IPS-NIHi11 (cell line): ENCODE data around the gene STX1A.

Experiments
- DNase-seq: peaks from one replicate; pipeline ENCODE4 v3.0.0; 2012; ENCODE audit warnings: mixed read lengths, low spot score

The STX1A gene

DNA sequence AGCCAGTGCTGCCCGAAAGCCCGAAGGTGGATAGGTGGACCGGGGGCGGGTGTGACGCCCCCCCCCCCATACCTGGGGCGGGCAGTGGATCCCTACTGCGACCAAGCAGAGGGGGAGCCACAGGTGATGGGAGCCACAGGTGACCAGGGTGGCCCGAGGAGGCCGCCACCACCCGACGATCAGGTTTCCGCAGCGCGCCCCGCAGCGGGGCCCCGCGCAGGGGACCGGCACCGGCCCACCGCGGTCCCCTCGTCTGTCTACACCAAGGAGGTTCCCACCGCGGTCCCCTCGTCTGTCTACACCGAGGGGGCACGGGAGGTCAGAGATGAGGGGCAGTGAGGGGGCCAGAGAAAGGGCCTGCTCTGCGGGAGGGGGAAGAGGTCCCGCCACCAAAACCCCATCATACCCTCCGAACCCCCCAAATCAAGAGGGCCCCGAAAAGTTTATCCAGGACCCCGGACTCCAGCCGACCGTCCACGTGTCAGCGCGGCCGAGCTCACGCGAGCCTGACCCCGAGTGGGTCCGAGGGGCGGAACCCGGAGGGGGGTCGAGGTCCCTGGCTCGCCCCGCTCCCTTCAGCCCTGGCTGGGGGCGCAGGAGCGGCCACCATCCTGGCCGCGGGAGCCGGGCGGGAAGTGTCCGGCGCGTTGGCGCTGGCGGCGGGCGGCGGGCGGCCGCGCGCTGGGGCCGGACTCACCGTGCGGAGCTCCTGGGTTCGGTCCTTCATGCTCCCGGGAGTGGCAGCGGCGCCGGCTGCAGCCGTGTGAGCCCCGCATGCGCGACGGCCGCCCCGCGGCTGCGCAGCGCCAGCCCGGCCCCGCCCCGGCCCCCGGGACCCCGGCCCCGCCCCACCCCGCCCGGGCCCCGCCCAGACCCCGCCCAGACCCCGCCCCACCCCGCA is at the start of gene STX1A:
STX1A (minus strand) TSS at position 765 of the 901 bp plus-strand sequence; CDS start at position 727, 38 bp downstream.
- peak; percentile 98 for DNase-seq

DNA sequence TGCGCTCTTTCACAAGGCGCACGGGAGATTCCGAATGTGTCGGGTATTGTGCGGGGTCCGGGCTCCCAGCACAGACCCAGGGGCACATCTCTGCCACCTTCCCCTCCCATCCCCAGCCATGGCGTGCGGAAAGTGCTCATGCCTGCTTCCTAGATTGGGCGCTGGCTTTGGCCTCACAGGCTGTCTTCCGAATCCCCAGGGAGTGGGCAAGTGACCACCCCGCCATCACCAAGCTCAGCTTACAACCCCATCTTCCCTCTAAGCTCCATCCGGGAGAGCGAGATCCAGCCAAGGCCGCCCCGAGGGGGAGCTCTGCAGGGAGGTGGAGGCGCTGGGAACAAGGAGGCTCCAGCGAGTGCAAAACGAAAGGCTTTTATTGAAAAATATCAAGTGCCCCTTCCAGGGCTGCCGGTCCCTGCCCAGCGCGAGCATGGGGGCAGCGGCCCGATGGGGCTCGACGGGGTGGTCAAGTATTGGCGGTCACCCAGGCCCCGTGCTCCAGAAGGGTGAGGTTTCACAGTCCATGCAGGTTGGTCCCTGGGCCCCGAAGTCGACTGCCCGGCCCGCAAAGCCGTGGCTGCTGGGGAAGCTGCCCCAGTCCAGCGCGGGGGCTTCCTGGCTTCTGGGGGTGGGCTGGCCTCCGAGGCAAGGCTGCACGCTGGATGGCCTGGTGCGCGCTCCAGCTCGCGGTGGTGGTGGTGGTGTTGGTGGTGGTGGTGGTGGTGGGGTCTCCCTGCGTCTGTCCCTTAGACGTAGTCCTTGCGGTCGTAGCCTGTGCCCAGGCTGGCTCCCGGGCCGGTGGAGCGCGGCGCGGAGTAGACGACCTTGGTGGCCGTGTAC is 49.4 kb upstream of the STX1A start:
- no peak for DNase-seq

DNA sequence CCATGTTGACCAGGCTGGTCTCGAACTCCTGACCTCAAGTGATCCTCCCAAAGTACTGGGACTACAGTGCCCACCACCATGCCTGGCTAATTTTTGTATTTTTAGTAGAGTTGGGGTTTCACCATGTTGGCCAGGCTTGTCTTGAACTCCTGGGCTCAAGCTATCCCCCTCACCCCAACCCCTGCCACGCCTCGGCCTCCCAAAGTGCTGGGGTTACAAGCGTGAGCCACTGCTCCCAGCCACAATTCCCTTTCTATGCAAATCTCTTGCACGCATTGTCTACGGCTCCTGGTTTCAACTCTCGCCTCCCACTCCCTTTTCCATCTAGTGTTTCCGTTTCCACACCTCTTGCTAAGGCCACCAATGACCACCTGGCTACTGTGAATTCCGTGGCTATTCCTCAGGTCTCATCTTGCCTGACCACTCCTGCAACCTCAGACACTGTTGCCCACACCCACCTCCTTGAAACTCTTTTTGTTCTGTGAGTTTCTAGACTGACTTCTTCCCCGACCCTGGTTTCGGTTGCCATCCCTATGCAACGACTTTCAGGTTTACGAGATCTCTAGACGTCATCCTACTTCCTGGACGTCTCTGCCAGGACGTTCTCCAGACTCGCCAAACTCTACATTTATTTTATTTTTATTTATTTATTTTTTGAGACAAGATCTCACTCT is 47.2 kb upstream of the STX1A start:
- DNase-seq: no peak

DNA sequence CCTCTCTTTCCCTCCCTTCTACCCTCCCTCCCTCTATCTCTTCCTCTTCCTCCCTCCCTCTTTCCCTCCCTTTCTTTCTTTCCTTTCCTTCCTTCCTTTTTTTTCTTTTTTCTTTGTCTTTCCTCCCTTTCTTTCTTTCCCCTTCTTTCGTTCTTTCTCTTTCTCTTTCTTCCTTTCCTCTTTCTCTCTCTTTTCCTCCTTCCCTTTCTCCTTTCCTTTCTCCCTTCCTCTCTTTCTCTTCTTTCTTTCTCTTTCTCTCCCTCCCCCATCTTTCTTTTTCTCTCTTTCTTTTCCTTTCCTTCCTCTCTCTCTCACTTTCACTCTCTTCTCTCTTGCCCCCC is 43.2 kb upstream of the STX1A start:
- DNase-seq: no peak

DNA sequence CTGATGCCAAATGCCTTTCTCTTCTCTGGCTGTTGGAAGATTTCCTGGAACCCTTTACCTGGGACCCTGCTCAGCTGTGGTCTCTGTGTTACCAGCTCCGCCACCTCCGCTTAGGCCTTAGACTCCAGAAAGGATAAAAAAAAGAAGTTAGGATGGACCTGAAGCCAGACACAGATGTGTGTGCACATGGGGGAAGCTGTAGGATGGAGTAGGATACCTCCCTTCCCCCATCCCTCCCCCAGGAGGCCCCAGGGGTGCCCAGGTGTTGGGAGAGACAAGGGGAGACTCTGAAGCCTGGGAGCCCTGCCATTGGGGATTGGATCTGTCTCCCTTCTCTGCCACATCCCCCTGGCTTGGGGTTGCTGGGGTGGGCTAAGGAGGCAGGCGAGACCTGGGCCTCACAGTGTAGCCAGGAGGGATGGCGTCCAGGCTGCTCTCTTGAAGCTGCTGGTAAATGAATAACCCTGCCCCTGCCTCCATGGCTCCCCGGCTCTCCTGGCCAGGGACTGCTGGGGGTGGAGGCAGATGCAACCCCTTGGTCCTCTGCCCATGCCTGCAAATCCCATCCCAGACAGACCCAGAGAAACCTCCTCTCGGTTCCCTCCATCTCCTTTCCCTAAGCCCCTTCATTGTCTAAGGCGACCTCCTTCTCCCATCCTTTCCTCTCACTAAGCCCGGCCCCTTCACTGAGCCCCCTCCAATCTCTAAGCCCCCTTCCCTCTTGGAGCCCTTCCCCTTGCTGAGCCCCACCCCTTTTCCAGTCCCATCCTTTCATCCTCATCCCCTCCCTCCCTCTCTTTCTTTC is 42.6 kb upstream of the STX1A start:
- DNase-seq: peak; percentile 77

DNA sequence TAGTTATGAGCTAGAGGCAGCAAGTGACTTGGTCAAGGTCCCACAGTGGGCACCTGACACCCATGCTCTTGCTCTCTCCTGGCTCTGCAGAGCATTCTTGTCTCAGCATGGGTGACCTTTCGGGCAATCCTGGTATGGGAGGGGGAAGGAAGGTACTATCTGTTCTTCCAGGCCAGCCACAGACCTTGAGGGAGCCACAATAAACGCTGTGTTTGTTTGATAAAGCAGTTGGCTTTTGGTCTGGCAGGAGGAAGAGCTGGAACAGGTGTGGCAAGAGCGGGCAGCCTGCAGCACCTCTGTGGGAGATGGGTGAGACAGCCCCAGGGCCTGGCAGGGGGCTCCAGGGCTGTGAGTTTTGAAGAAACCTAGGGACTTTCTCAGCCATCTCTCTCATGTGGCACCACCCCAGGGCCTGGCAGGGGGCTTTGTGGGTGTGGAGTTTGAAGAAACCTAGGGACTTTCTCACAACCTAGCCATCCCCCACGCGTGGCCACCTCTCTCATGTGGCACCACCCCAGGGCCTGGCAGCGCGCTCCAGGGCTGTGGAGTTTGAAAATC is 39.2 kb upstream of the STX1A start:
- DNase-seq: no peak

DNA sequence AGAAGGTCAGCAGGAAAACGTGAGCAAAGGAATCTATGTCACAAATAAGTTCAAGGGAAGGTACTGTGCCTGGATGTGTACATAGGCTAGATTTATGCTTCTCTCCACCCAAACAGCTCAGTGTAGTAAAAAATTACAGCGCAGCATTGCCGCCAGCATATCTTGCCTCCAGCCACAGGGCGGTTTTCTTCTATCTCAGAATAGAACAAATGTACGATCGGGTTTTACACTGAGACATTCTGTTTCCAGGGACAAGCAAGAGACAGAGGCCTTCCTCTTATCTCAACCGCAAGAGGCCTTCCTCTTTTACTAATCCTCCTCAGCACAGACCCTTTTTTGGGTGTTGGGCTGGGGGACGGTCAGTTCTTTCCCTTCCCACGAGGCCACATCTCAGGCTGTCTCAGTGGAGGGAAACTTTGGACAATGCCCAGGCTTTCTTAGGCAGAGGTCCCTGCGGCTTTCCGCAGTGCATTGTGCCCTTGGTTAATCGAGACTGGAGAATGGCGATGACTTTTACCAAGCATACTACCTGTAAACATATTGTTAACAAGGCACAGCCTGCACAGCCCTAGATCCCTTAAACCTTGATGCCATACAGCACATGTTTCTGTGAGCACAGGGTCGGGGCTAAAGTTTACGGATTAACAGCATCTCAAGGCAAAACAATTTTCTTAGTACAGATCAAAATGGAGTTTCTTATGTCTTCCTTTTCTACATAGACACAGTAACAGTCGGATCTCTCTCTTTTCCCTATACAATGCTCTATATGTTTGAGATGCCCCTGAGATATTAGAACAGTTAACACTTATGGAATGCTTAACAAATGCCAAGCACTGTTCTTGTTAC is 30.7 kb upstream of the STX1A start:
- no peak for DNase-seq

DNA sequence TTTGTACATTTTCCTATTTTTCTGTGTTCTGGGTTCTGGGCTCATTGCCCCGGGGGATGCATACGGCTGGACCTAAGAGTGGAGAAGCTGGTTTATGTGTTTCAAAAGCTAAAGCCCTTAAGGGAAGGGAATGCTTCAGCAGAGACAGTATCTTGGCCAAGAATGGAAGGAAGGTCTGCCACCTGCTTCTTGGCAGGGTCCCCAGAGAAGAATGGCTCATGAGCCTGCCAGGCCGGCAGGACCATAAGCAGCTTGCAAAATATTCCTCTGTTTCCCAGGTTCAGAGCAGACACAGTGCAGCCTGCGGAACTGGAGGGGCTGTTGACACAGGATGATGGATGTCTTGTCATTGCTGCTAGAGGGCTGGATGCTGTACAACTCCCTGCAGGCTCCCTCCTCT is 26.9 kb upstream of the STX1A start:
- no peak for DNase-seq

DNA sequence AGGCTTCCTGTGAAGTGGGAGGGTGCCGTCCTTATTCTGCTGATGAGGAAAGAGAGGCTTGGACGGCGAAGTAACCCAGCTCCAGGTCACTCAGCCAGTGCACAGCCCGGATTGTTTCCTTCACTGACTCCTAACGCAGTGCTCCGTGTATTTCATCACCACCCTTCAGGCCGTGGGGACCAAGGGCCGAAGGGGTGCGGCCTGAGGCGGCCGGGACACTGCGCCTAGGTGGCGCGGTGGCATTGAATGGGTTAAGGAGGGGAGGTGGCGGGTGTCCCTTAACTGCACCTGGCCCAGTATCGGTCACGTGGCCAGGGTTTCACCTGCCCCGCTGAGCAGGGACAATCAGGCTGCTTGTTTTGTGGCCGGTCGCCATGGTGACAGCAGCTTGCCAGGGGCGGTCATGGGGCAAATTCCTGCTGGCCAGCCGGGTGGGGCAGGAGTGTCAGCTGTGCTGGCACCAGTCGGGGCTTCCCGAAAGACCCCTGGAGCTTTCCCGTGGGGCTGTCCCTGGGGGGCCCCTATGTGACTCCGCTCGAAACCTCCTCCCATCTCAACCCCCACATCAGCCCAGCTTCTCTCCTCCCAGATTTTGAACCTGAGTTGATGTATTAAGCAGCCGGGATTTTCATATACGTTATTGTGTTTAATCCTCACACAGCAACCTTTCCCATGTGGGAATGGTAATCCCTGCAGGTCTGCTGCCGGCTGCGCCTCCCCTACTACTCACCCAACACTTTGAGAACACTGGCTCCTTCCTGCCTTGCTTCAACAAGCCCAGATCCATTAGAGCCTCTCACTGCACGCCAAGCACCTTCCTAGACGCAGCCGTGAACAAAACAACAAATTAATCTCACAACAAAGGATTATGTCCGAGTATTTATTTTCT is 23.5 kb upstream of the STX1A start:
- DNase-seq: peak; percentile 91

DNA sequence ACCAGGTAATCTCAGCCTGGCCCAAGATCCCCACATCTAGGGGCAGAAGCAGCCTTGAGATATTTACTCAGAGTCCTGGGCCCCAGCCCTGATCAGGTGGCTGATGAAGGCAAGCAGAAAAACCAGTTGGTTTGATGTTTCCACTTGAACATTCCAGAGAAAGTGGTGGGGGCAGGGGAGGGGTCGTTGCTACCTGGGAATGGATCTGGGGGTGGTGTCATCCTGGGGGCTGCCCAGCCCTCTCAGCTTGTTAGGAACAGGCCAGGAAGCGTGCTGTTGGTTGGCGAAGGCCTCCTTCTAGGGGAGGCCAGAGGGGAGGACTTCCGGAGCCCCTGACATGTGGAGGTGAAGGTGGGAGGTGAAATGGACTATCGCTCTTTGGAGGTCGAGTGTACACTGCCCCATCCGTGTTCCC is 22.9 kb upstream of the STX1A start:
- DNase-seq: peak; percentile 29

DNA sequence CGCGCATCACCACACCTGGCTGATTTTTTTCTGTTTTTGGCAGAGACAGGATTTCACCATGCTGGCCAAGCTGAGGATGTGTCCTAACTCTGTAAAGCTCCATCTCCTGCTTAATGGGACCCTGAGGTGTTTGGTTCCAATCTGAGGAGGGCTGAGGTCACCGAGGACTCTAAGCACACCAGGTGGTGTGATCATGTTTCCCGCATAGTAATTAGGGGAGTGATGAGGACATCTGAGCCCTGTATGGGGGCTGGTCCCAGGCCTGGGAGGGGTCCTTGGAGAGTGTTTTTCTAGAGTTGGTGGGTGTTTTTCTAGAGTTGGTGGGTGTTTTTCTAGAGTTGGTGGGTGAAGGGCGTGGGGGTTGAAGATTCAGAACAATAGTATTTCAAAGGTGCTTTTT is 22.1 kb upstream of the STX1A start:
- peak; percentile 29 for DNase-seq

DNA sequence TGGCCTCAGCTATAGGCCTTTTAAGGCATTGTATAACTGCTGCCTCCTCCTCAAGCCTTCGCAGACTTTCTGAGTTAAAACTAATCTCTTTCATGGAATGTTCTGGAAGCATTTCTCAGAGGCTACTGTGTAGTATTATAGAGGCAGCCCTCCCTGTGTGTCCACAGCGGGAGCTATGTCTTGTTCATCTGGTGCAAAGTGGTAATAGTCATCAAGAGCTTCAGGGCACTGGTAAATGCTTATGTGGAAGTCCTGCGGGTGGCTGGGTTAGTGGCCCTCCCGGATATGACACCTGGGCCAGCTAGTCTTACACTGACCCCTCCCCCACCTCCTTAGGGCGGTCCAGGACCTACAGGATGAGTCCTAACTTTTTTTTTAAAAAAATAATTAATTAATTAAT is 21.3 kb upstream of the STX1A start:
- DNase-seq: no peak

DNA sequence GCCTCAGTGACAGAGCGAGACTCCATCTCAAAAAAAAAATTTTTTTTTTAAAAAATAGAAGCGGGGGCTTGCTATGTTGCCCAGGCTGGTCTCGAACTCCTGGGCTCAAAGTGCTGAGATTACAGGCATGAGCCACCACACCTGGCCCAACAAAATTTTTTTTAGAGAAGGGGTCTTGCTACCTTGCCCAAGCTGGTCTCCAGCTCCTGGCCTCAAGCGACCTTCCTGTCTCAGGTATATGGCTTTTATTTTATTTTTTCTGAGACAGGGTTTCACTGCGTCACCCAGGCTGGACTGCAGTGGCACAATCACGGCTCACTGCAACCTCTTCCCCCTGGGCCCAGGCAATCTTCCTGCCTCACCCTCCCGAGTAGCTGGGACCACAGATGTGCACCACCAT is 20.7 kb upstream of the STX1A start:
- DNase-seq: no peak

DNA sequence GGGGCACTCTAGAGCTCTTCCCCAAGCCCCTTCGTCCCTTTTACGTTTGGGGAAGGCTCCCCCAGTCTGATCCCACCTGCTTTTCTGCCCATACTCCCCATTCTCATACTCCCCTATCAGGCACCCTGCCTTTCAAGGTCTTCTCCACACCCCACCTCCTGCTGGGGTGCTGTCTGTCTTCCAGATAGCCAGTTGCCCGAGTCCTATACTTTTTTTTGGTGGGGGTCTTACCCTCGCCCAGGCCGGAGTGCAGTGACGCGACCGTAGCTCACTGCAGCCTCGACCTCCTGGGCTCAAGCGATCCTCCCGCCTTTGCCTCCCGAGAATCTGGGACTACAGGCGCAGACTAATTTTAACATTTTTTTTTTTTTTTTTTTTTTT is 19.9 kb upstream of the STX1A start:
- DNase-seq: no peak

DNA sequence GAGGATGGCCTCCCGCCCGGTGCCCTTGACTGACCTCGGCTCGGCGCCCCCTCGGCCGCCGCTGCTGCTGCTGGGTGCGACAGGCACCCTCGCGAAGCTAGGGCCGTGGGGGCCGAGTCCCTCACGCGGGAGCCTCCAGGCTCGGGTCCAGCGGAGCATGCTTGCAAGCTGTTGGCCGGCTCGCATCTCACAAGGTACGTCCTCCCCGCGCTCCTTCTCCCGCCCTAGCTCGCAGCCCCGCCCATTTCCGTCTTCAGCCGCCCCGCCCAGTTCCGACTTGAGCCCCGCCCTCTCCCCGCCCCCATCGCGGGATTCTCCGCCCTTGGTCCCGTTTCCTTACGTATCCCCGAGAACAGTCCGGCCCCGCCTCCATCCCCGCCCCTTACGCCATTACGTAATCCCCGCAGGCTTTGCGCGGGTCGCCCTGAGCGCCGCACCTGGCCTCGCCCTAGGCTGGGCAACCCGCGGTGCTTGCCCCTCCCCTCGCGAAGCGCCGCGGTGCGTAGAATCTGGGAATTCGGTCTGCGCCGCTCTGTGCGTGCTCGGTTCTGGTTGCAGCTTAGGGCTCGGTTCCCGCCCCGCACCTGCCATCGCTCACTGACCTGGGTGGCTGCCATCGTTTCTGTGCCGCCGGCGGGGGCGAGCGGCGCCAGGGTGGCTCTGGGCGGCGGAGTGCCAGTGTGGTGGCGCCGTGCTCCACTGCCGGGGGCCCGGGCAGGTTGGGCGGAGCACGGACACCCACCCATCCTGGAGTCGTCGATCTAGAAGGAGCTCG is 19.3 kb upstream of the STX1A start, which contains the start of gene ABHD11:
ABHD11 (minus strand) TSS at position 191 of the 775 bp plus-strand sequence; CDS start at position 159, 32 bp downstream.
- DNase-seq: peak; percentile 89

DNA sequence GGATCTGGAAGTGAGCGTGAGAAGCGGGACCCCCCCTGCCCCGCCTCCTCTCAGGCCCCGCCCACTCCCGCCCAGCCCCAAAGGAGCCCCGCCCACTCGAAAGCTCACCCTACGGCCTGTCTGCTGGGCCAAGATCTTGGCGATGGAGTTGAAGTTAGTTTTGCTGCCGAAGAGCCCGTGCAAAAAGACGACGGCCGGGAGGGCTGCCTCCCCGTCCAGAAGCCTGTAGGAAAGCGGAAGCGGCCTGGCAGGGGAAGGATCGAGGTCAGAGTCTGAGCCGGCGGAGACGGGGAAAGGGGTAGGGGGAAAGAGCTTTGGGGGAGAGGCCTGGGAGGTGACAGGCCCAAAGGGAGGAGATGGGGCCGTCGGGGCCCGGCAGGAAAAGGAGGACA is 18.7 kb upstream of the STX1A start:
- peak; percentile 83 for DNase-seq

DNA sequence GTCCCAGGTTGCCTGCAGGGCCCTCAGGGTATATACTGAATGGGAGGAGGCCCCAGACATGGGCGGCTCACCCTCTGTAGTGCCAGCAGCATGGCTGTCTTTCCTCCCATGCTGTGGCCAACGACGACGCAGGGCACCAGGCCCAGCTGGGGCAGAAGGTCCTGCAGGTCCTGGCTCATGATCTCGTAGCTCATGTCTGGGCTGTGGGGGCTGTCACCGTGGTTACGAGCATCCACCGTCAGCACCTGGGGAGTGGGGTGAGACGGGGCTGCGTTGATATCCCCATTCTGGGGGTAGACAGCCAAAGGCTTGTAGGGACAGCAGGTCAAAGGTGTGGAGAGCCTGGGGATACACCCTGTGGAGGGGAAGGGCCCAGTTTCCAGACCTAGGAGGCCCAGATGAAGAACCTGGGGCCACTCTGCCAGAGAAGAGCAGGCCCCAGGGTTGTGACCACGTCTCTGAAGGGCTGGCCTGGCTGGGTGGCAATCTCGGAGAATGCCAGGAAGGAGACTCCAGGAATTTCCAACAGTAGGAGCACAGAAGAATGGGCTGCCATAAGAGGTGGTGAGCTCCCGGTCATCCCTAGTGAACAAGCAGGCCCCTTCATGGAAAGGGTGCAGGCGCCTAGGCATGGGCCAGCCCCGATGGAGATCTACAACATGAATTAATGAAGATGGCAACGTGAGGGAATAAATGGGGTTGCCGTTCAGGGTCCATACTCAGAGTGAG is 18.2 kb upstream of the STX1A start:
- DNase-seq: no peak

DNA sequence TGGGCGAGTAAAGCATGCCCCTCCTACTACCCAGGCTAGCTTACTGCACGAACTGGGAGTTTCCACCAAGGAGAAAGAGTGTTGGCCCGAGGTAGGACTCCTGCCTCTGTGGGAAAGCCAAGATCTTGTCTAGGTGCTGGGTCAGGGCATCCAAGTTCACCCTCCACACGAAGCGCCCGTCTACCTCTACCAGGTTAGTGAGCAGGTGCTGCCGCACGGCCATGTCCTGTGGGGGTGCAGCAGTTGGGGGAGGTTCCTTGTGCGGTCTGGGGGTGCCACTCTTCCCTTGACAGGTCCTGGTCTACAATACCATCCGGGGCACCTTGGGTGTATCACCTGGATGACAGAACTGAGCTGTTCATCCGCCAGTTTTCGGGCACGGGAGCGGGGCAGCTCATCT is 17.4 kb upstream of the STX1A start:
- DNase-seq: no peak
